Urinary bladder (tissue), 4 donors: ENCODE data around the gene POLR1D. TPM values are rescaled to one million over a fixed set of nuclear protein-coding genes. Genes with fewer than 3 reads are reported as not detected.

Experiments
- DNase-seq: peaks from one replicate; pipeline ENCODE4 v3.0.0-alpha.2; 2015; ENCODE audit errors: extremely low spot score
- H3K27ac ChIP-seq: one replicate; pipeline ENCODE4 v1.5.1; 2013; ENCODE audit warnings: low read depth, mild to moderate bottlenecking, moderate library complexity
- H3K36me3 ChIP-seq: one replicate; pipeline ENCODE4 v1.6.1; 2013; ENCODE audit warnings: mild to moderate bottlenecking, moderate library complexity; ENCODE audit not compliant: insufficient read depth
- H3K4me1 ChIP-seq: one replicate; pipeline ENCODE4 v1.6.1; 2013; ENCODE audit warnings: mild to moderate bottlenecking, moderate library complexity; ENCODE audit not compliant: insufficient read depth
- H3K4me3 ChIP-seq: one replicate; pipeline ENCODE4 v1.5.1; 2013; ENCODE audit warnings: low read depth, low read length
- WGBS: extraction: QIAGEN DNeasy Blood & Tissue Kit; methylation state at CpG from one replicate; pipeline ENCODE4 v1.1.7; 2013; 5-methylcytosine and 5-hydroxymethylcytosine counted together
- polyA plus RNA-seq: library from polyadenylated mRNA; stranded (reverse); fragments of 200-250 nt; gene quantifications from one replicate; pipeline ENCODE4 v1.2.3, GENCODE V29; 2013
- total RNA-seq: library from RNA; depleted of rRNA; stranded (reverse); fragments of >200 nt; gene quantifications from one replicate; pipeline ENCODE4 v1.2.3, GENCODE V29; 2014
- donor health status: healthy with polysubstance abuse.
- donor health status: healthy.

POLR1D gene, protein sequence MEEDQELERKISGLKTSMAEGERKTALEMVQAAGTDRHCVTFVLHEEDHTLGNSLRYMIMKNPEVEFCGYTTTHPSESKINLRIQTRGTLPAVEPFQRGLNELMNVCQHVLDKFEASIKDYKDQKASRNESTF
- total RNA-seq (64.5 TPM), polyA plus RNA-seq (132 TPM)

GRCh38 chr13:27621366-27622101 lies at the start of gene POLR1D:
Gene POLR1D (plus strand): TSS chr13:27621892. CDS start chr13:27621984, 92 bp downstream.
- H3K4me1 ChIP-seq: peaks cover 2% of the 10 kb centered on the region
- H3K27ac ChIP-seq: peak within 1 kb of the TSS; percentile 98
- no peaks in the 10 kb centered on the region for H3K36me3 ChIP-seq
- WGBS: under 1% methylated on average over 71 of the region's 71 CpGs
- peak within 1 kb of the TSS; percentile 59 for H3K4me3 ChIP-seq
- DNase-seq: no peak

GRCh38 chr13:27572234-27572901 lies 49.3 kb upstream of the POLR1D start:
- Histone ChIP-seq H3K4me3 (no peak overlapping the region), H3K27ac (no peak overlapping the region), H3K36me3 (peaks cover 3% of the 10 kb centered on the region), H3K4me1 (no peaks in the 10 kb centered on the region)
- no peak for DNase-seq

- H3K4me3 ChIP-seq: no peak overlapping the region
- no peaks in the 10 kb centered on the region for H3K4me1 ChIP-seq
- 77% methylated on average over 2 of the region's 2 CpGs for WGBS
- H3K36me3 ChIP-seq: peaks cover under 1% of the 10 kb centered on the region
- H3K27ac ChIP-seq: no peak overlapping the region
- DNase-seq: no peak
These were observed 48.4 kb upstream of the POLR1D start for GRCh38 chr13:27573265-27573664.

DNA sequence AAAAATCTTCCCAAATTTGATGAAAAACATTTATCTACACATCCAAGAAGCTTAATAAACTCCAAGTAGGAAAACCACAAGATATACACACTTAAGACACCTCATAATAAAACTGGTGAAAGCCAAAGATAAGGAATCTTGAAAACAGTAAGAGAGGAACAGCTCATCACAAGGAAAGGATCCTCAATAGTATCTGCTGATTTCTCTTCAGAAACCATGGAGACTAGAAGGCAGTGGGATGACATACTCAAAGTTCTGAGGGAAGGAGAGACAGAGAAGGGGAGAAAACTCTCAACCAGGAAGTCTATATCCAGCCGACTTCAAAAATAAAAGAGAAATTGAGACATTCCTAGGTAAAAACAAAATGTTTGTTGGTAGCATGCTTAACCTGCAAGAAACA lies 47.0 kb upstream of the POLR1D start:
- no peak for DNase-seq
- H3K36me3 ChIP-seq: no peaks in the 10 kb centered on the region
- no peak overlapping the region for H3K4me3 ChIP-seq
- H3K4me1 ChIP-seq: no peaks in the 10 kb centered on the region
- WGBS: 96% methylated on average over 1 of the region's 1 CpG
- H3K27ac ChIP-seq: no peak overlapping the region

- Histone ChIP-seq H3K4me3 (no peak overlapping the region), H3K4me1 (no peaks in the 10 kb centered on the region), H3K27ac (no peak overlapping the region), H3K36me3 (no peaks in the 10 kb centered on the region)
- no peak for DNase-seq
- 96% methylated on average over 6 of the region's 6 CpGs for WGBS
These were observed 43.3 kb upstream of the POLR1D start for GRCh38 chr13:27578121-27579030.

DNA sequence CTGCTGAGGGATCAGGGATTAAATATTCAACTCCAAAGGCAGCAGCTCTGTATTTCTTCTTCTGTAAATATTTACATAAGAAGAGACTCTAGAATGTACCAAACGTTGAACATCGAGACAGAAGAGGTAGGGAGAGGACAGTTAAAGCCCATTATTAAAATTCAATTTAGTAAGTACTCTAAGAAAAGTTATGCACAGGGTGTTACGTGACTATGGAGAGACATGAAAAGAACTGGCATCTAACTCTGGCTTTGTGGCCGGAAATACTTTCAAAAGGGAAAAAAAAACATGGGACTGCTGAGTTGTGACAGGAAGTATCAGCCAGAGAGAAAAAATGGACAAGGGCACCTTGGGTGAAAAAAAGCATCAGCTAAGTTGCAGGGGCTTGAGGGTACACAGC lies 38.0 kb upstream of the POLR1D start:
- no peak overlapping the region for H3K27ac ChIP-seq
- no peaks in the 10 kb centered on the region for H3K4me1 ChIP-seq
- no peaks in the 10 kb centered on the region for H3K36me3 ChIP-seq
- no peak for DNase-seq
- H3K4me3 ChIP-seq: no peak overlapping the region
- WGBS: 22% methylated on average over 4 of the region's 4 CpGs

DNA sequence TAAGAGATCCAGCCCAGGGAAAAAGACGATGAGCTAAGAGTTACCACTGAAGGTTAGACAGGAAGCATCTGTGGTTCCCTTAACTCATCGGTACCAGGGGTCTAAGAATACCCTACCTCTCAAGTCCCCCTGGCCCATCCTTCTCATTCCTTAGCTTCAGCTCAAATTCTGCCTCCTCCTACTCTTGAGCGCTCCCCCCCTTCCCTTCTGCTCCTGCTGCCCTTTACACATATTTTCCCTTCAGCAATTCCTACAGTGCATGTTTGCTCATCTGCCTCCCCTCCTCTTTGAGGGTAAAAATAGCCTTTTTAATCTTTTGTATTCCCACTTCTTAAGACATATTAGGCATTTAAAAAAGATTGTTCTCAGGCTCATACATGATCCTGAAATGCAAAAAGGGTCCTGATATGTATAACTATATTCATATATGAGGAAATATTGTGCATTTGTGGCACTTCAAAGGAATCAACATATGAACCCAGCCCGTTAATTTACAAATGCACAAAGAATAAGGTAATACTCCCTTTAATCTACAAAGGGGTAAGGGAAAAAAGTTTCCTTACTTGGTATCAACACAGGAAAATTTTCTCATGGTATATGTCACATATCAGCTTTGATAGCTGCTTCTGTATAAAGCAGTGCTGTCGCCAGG lies 34.5 kb upstream of the POLR1D start:
- no peak overlapping the region for H3K27ac ChIP-seq
- H3K4me1 ChIP-seq: no peaks in the 10 kb centered on the region
- no peak for DNase-seq
- no peak overlapping the region for H3K4me3 ChIP-seq
- no peaks in the 10 kb centered on the region for H3K36me3 ChIP-seq
- WGBS: 65% methylated on average over 5 of the region's 5 CpGs

DNA sequence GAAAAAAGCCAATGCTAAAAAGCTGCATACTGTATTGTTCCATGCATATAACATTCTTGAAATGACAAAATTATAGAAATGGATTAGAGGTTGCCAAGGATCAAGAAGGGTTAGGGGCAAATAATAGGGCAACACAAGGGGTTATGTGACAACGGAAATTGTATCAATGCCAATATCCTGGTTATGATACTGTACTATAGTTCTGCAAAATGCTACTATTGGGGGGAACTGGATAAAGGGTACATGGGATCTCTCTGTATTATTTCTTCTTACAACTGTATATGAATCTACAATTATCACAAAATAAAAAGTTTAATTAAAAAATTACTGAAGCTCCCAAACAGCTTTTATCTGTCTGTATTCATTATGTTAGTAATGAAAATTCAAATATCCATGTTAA lies 33.3 kb upstream of the POLR1D start:
- 97% methylated on average over 1 of the region's 1 CpG for WGBS
- no peaks in the 10 kb centered on the region for H3K36me3 ChIP-seq
- H3K4me3 ChIP-seq: no peak overlapping the region
- H3K27ac ChIP-seq: no peak overlapping the region
- DNase-seq: no peak
- H3K4me1 ChIP-seq: no peaks in the 10 kb centered on the region

DNA sequence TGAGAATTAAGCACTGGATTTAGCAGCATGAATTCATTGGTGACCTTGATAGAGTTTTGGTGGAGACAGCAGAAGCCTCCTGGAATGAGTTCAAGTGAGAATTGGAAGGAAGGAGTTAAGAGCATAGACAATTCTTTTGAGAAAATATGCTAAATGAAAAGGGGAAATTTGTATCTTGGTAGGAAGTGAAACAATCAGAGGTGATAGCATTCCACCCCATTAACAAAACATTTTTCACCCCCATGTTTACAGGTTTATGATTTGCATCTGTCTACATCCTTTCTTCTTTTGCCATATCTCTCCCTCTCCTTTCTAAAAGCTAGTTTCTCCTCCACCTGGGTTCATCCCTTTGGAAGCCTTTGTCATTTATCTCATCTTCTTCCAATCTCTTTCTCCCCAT lies 28.8 kb upstream of the POLR1D start:
- no peak for DNase-seq
- no peak overlapping the region for H3K27ac ChIP-seq
- no peak overlapping the region for H3K4me3 ChIP-seq
- H3K4me1 ChIP-seq: no peaks in the 10 kb centered on the region
- no peaks in the 10 kb centered on the region for H3K36me3 ChIP-seq

GRCh38 chr13:27593267-27593666 lies 28.4 kb upstream of the POLR1D start:
- H3K4me3 ChIP-seq: no peak overlapping the region
- 79% methylated on average over 3 of the region's 3 CpGs for WGBS
- H3K4me1 ChIP-seq: no peaks in the 10 kb centered on the region
- no peak overlapping the region for H3K27ac ChIP-seq
- no peaks in the 10 kb centered on the region for H3K36me3 ChIP-seq
- no peak for DNase-seq

DNA sequence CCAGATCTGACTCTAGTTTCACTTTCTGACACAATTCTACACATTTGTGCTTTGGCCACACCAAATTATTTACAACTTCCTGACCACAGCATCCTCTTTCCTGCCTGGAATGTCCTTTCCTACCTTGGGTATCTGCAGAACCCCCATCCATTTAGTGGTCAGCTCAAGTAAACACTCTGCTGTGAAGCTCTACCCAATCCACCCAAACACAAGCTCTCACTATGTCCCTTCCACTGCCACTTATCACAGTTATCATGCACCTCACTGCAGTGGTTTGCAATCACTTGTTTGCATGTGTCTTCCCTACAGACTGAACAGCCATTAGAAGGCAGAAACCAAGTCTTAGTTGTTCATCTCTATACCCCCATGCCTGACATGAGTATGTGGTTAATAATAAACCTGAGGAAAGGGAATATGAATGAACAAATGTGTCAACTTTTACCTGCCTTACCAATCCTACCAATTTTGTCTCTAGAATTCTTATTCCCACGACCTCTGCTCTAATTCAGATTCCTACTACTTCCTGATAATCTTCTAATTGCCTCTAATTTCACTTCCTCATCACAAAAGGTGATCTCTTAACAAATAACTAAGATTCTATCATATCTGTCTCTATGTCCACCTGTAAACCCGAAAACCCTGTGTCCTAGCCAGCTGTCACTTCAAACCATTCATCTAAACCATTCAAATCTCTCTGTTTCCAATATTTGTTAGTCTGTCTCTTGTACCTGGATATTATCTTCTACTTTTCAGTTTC lies 26.5 kb upstream of the POLR1D start:
- no peak overlapping the region for H3K27ac ChIP-seq
- H3K36me3 ChIP-seq: no peaks in the 10 kb centered on the region
- no peak overlapping the region for H3K4me3 ChIP-seq
- WGBS: 95% methylated on average over 2 of the region's 2 CpGs
- no peaks in the 10 kb centered on the region for H3K4me1 ChIP-seq
- DNase-seq: no peak

GRCh38 chr13:27599096-27599495 lies 22.6 kb upstream of the POLR1D start:
- no peak for DNase-seq
- H3K36me3 ChIP-seq: no peaks in the 10 kb centered on the region
- no peak overlapping the region for H3K27ac ChIP-seq
- H3K4me1 ChIP-seq: no peaks in the 10 kb centered on the region
- H3K4me3 ChIP-seq: no peak overlapping the region
